H1 (cell line): ENCODE results near the gene CDYL. TPM values are rescaled to one million over a fixed set of nuclear protein-coding genes. Genes with fewer than 3 reads are reported as not detected.

Experiments used
- CTCF ChIA-PET: fragments of 300-600 bp; sonication (Branson Sonifier 250); formaldehyde crosslinking; loops from one replicate; lab custom pipeline; 2021; ENCODE audit not compliant: partially characterized antibody; lab: Charles Lee
- POLR2A ChIA-PET: fragments of 300-600 bp; sonication (Branson Sonifier 250); formaldehyde crosslinking; loops from one replicate; lab custom pipeline; 2021; ENCODE audit warnings: inconsistent platforms; ENCODE audit not compliant: partially characterized antibody; lab: Charles Lee
- DNase-seq, 2 experiments: peaks; one replicate each; pipeline versions ENCODE4 v3.0.0 to v3.0.0-alpha.2; 2010 to 2022; ENCODE audit warnings: low spot score in 2 of 2, low read depth in 1 of 2, mixed read lengths in 1 of 2
- FAIRE-seq: peaks from 2 replicates; lab custom pipeline; 2011; peaks lifted over from hg19 to GRCh38; lab: Jason Lieb, UNC
- H2AFZ ChIP-seq: 2 replicates; pipeline ENCODE4 v1.8.1; 2012; ENCODE audit warnings: low read length, inconsistent platforms
- H2AK5ac ChIP-seq: 2 replicates; pipeline ENCODE4 v1.6.1; 2013; ENCODE audit warnings: low read depth, low read length
- H2BK120ac ChIP-seq: replicated peaks from 2 replicates; pipeline ENCODE3; 2013; ENCODE audit warnings: low read depth, low read length, inconsistent platforms
- H2BK12ac ChIP-seq: 2 replicates; pipeline ENCODE4 v1.6.1; 2013; ENCODE audit warnings: low read depth, low read length
- H2BK15ac ChIP-seq: 2 replicates; pipeline ENCODE4 v1.6.1; 2013; ENCODE audit warnings: low read length
- H2BK20ac ChIP-seq: 2 replicates; pipeline ENCODE4 v1.6.1; 2013; ENCODE audit warnings: low read length
- H2BK5ac ChIP-seq: 2 replicates; pipeline ENCODE4 v1.6.1; 2013; ENCODE audit warnings: low read depth, low read length
- H3K14ac ChIP-seq: 2 replicates; pipeline ENCODE4 v1.6.1; 2013; ENCODE audit warnings: inconsistent platforms; ENCODE audit not compliant: insufficient read length
- H3K18ac ChIP-seq: 2 replicates; pipeline ENCODE4 v1.6.1; 2013; ENCODE audit warnings: low read length; ENCODE audit errors: extremely low read depth
- H3K23ac ChIP-seq: 2 replicates; pipeline ENCODE4 v1.6.1; 2013; ENCODE audit warnings: inconsistent platforms; ENCODE audit not compliant: insufficient read length
- H3K23me2 ChIP-seq: 2 replicates; pipeline ENCODE4 v1.6.1; 2013; ENCODE audit warnings: low read depth, low read length
- H3K27ac ChIP-seq: 2 replicates; pipeline ENCODE4 v1.6.1; 2011; ENCODE audit warnings: low read depth, low read length, inconsistent platforms
- H3K27me3 ChIP-seq, 4 experiments: replicated peaks in 1 of 4; 1 replicate in 1 of 4; 2 replicates in 3 of 4; pipeline versions ENCODE4 v1.6.1 to v1.8.1; 2011 to 2013; ENCODE audit warnings: low read length in 3 of 4, mild to moderate bottlenecking in 3 of 4, inconsistent platforms in 2 of 4, mixed read lengths in 2 of 4, moderate library complexity in 1 of 4; ENCODE audit not compliant: control insufficient read depth in 3 of 4, insufficient read depth in 3 of 4; ENCODE audit errors: extremely low read depth in 1 of 4
- H3K36me3 ChIP-seq, 4 experiments: 2 replicates each; pipeline versions ENCODE4 v1.6.1 to v1.8.1; 2011 to 2013; ENCODE audit warnings: mild to moderate bottlenecking in 4 of 4, low read length in 3 of 4, moderate library complexity in 2 of 4, control low read depth in 1 of 4, inconsistent platforms in 1 of 4; ENCODE audit not compliant: insufficient read depth in 4 of 4, control insufficient read depth in 2 of 4
- H3K4ac ChIP-seq: replicated peaks from 2 replicates; pipeline ENCODE3; 2013; ENCODE audit warnings: low read length, low read depth, mixed read lengths, inconsistent platforms; ENCODE audit not compliant: insufficient read length
- H3K4me1 ChIP-seq, 4 experiments: replicated peaks in 1 of 4; 1 replicate in 1 of 4; 2 replicates in 3 of 4; pipeline versions ENCODE4 v1.6.1 to v1.8.1; 2011 to 2013; ENCODE audit warnings: low read length in 3 of 4, inconsistent platforms in 2 of 4, mixed read lengths in 1 of 4; ENCODE audit not compliant: insufficient read depth in 4 of 4, control insufficient read depth in 3 of 4
- H3K4me2 ChIP-seq, 2 experiments: 2 replicates each; pipeline versions ENCODE4 v1.6.1 to v1.8.1; 2011 to 2013; ENCODE audit warnings: low read depth in 2 of 2, low read length in 2 of 2, control low read depth in 1 of 2, inconsistent platforms in 1 of 2, mild to moderate bottlenecking in 1 of 2; ENCODE audit not compliant: insufficient read depth in 1 of 2
- H3K4me3 ChIP-seq, 4 experiments: fragments of 200-600, 300-600 bp in 1 of 4; sonication (generic), shearing (Covaris generic), sonication (Bioruptor Twin) in 1 of 4; 2 replicates each; pipeline versions ENCODE4 v1.5.1 to v1.8.1; 2011 to 2016; ENCODE audit warnings: low read length in 4 of 4, low read depth in 3 of 4, control low read depth in 2 of 4, inconsistent platforms in 2 of 4, mild to moderate bottlenecking in 2 of 4, mixed read lengths in 1 of 4, moderate library complexity in 1 of 4; ENCODE audit not compliant: insufficient read depth in 2 of 4; ENCODE audit errors: extremely low read depth in 1 of 4
- H3K56ac ChIP-seq: replicated peaks from 2 replicates; pipeline ENCODE3; 2013; ENCODE audit warnings: low read depth, mild to moderate bottlenecking, mixed read lengths, low read length, inconsistent platforms; ENCODE audit not compliant: insufficient read length
- H3K79me1 ChIP-seq: 2 replicates; pipeline ENCODE4 v1.6.1; 2013; ENCODE audit warnings: low read depth, low read length, control low read depth
- H3K79me2 ChIP-seq, 2 experiments: 2 replicates each; pipeline versions ENCODE4 v1.6.1 to v1.8.1; 2012 to 2013; ENCODE audit warnings: low read length in 2 of 2, mild to moderate bottlenecking in 2 of 2, inconsistent platforms in 1 of 2; ENCODE audit not compliant: insufficient read depth in 2 of 2, control insufficient read depth in 1 of 2
- H3K9ac ChIP-seq, 4 experiments: replicated peaks in 1 of 4; 1 replicate in 1 of 4; 2 replicates in 3 of 4; pipeline versions ENCODE4 v1.6.1 to v1.8.1; 2011 to 2013; ENCODE audit warnings: low read depth in 3 of 4, low read length in 3 of 4, control low read depth in 2 of 4, mild to moderate bottlenecking in 2 of 4, moderate library complexity in 2 of 4, inconsistent platforms in 1 of 4; ENCODE audit errors: extremely low read depth in 1 of 4
- H3K9me3 ChIP-seq, 2 experiments: 2 replicates each; pipeline versions ENCODE4 v1.6.1 to v1.8.1; 2012 to 2013; ENCODE audit warnings: mild to moderate bottlenecking in 2 of 2, moderate library complexity in 2 of 2, control low read depth in 1 of 2, inconsistent platforms in 1 of 2, low read depth in 1 of 2, low read length in 1 of 2, mixed read lengths in 1 of 2; ENCODE audit not compliant: insufficient read depth in 2 of 2
- H4K20me1 ChIP-seq, 2 experiments: replicated peaks in 1 of 2; 2 replicates each; pipeline versions ENCODE3 to v1.8.1; 2011 to 2013; ENCODE audit warnings: inconsistent platforms in 2 of 2, low read length in 2 of 2, mild to moderate bottlenecking in 1 of 2; ENCODE audit not compliant: insufficient read depth in 2 of 2, control insufficient read depth in 1 of 2
- H4K5ac ChIP-seq: 2 replicates; pipeline ENCODE4 v1.6.1; 2013; ENCODE audit warnings: low read length, low read depth, mixed read lengths, inconsistent platforms; ENCODE audit not compliant: insufficient read length
- H4K8ac ChIP-seq: 2 replicates; pipeline ENCODE4 v1.8.0; 2013; ENCODE audit warnings: mild to moderate bottlenecking, moderate library complexity, low read length, inconsistent platforms; ENCODE audit not compliant: insufficient read depth; ENCODE audit errors: extremely low read depth
- H4K91ac ChIP-seq: replicated peaks from 2 replicates; pipeline ENCODE3; 2013; ENCODE audit warnings: low read length, mixed read lengths, inconsistent platforms; ENCODE audit not compliant: insufficient read length
- CBX8 ChIP-seq: fragments of 300-800, 300-1000 bp; sonication (generic); IDR thresholded peaks from 2 replicates; pipeline ENCODE4 v1.7.1; 2016; ENCODE audit warnings: low read depth, low read length, borderline replicate concordance
- JUN ChIP-seq: IDR thresholded peaks from 2 replicates; pipeline ENCODE4 v1.6.1; 2011; ENCODE audit warnings: low read depth, mild to moderate bottlenecking, improper control_type of control experiment, low read length
- RBBP5 ChIP-seq: IDR thresholded peaks from 2 replicates; pipeline ENCODE4 v1.7.1; 2012; ENCODE audit warnings: low read depth, mild to moderate bottlenecking, inconsistent platforms, low read length, moderate library complexity, borderline replicate concordance
- SIN3A ChIP-seq, 2 experiments: IDR thresholded peaks in 1 of 2; conservative IDR thresholded peaks in 1 of 2; 2 replicates each; pipeline ENCODE4 v1.6.1; 2011 to 2012; ENCODE audit warnings: low read length in 2 of 2, improper control_type of control experiment in 1 of 2, low read depth in 1 of 2, mild to moderate bottlenecking in 1 of 2
- TCF12 ChIP-seq: IDR thresholded peaks from 2 replicates; pipeline ENCODE4 v1.6.1; 2011; ENCODE audit warnings: low read depth, mild to moderate bottlenecking, low read length
- WGBS, 2 experiments: shearing (Covaris generic) in 1 of 2; methylation state at CpG; one replicate each; pipeline versions ENCODE4 v1.1.6 to v1.1.7; 2013 to 2015; ENCODE audit warnings: low lambda C conversion rate in 2 of 2, mixed read lengths in 2 of 2, inconsistent platforms in 1 of 2, low coverage in 1 of 2, missing lambda C conversion rate in 1 of 2; ENCODE audit not compliant: insufficient replicate concordance in 2 of 2, insufficient coverage in 1 of 2, insufficient read length in 1 of 2; ENCODE audit errors: extremely low coverage in 1 of 2, missing lambda C conversion rate in 1 of 2; 5-methylcytosine and 5-hydroxymethylcytosine counted together
- polyA plus RNA-seq, 7 experiments: library from polyadenylated mRNA; depleted of rRNA in 3 of 7; stranded (reverse) in 5 of 7; unstranded in 2 of 7; fragments of >200 nt in 5 of 7; fragments of 200-250 nt in 2 of 7; gene quantifications; 1 replicate in 5 of 7; 2 replicates in 1 of 7; 4 replicates in 1 of 7; pipeline versions ENCODE4 v1.2.1 to v1.2.3, GENCODE V29; 2011 to 2013; ENCODE audit warnings: missing spikeins in 2 of 7, mixed read lengths in 2 of 7
- total RNA-seq: library from RNA; stranded (reverse); fragmentation: NEBNext Ultra II Directional; extraction: Animal tissue kit (Norgen Biotek cat#: 25700); gene quantifications from 2 replicates; pipeline ENCODE4 v1.2.1, GENCODE V29; 2021

CDYL gene
- total and polyA plus RNA-seq, 2 of the 8 experiments (the other 6 are each of a cell fraction or from before 2014, with no cell fraction given) = 56.4 to 119 TPM

DNA sequence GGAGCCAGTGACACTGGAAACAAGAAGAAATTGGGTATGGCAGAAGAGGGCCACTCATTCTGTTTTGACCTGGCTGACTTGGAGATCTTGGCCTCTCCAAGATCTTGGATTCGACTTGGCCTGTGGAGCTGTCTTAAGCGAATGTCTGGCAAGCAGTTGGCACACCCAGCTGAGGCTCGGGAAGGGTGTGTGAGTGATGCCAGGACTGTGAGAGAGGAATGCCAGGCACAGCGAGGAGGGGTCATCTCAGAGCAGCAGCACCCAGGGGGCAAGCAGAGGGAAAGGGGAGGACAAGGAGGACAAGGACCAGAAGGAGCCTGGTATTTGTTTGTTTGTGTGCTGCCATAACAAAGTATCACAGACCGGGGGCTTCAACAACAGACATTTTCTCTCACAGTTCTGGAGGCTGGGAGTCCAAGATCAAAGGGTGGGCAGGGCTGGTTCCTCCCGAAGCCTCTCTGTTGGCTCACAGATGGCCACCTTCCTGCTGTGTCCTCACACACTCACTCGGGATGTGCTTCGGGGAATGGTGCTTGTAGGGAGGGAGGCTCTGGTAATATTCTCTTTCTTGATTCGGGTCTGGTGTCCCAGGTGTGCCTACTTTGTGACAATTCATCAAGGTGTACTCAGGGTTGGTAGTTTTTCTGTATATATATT, 194.7 kb downstream of the CDYL start:
- Histone ChIP-seq H3K18ac (no peak overlapping the region), H3K9ac (no peak overlapping the region), H2BK20ac (no peak overlapping the region), H3K27ac (no peak overlapping the region), H3K4me1 (peaks cover 4 to 8% (median 6%) of the 10 kb centered on the region in 4 experiments), H3K79me1 (no peaks in the 10 kb centered on the region), H4K91ac (no peak overlapping the region), H4K20me1 (no peaks in the 10 kb centered on the region), H3K79me2 (no peaks in the 10 kb centered on the region), H3K9me3 (no peaks in the 10 kb centered on the region), H3K4ac (no peak overlapping the region), H3K27me3 (no peaks in the 10 kb centered on the region), H2BK5ac (no peak overlapping the region), H3K56ac (no peak overlapping the region), H2BK12ac (no peak overlapping the region), H2BK120ac (no peak overlapping the region), H3K23me2 (no peaks in the 10 kb centered on the region), H2BK15ac (no peak overlapping the region), H3K36me3 (no peaks in the 10 kb centered on the region), H3K4me3 (no peak overlapping the region), H2AK5ac (no peak overlapping the region), H2AFZ (no peak overlapping the region), H4K8ac (no peak overlapping the region), H3K23ac (no peak overlapping the region), H3K14ac (no peak overlapping the region), H3K4me2 (no peak overlapping the region), H4K5ac (no peak overlapping the region)
- ChIA-PET CTCF (interaction anchor here (1.2 kb wide), 1 partner anchor 59 kb away, joined by 4 read pairs; no protein-coding TSS in a partner anchor), POLR2A (no interaction called here)
- TF ChIP-seq TCF12 (no peak), JUN (no peak), RBBP5 (no peak), SIN3A (conservative IDR thresholded peaks at IDR 0.05 in 1 of 2, IDR thresholded peaks at IDR 0.05 in 1 of 2; ENCODE audit: low read depth in 1 of 2, low read length in 2 of 2) (no peak), CBX8 (no peak)
- WGBS, 2 experiments = 89% methylated on average over 9 of the region's 9 CpGs; no CpG with 5 or more reads in 1 of the 2 experiments
- FAIRE-seq (no peak), DNase-seq (no peak)
